ENCODE measurements around the gene PLXND1.
A peak's percentile ranks its signal among the peaks of the same experiment; 100 is the strongest.

PLXND1 gene

GRCh38 chr3:129627350-129628168, 21.1 kb upstream of the PLXND1 start:
- peak; percentile 47 to 53 for DNase-seq

GRCh38 chr3:129626744-129627349, 20.4 kb upstream of the PLXND1 start:
- DNase-seq, result peak; percentile 74 to 78

- DNase-seq, result no peak
Observed at GRCh38 chr3:129625072-129625874, 18.8 kb upstream of the PLXND1 start.

GRCh38 chr3:129624347-129625071, 18.0 kb upstream of the PLXND1 start:
- no peak for DNase-seq

- no peak for DNase-seq
Observed at GRCh38 chr3:129623447-129624118, 17.1 kb upstream of the PLXND1 start.

GRCh38 chr3:129622933-129623332, 16.5 kb upstream of the PLXND1 start:
- no peak for DNase-seq

- no peak for DNase-seq
Observed at GRCh38 chr3:129622226-129622874, 15.9 kb upstream of the PLXND1 start.

- DNase-seq, result no peak
Observed at GRCh38 chr3:129621626-129622225, 15.2 kb upstream of the PLXND1 start.

GRCh38 chr3:129620828-129621559, 14.5 kb upstream of the PLXND1 start:
- no peak for DNase-seq

- no peak for DNase-seq
Observed at GRCh38 chr3:129619726-129620162, 13.3 kb upstream of the PLXND1 start.

GRCh38 chr3:129618901-129619671, 12.6 kb upstream of the PLXND1 start:
- DNase-seq, result no peak

GRCh38 chr3:129618186-129618820, 11.8 kb upstream of the PLXND1 start:
- no peak for DNase-seq

- DNase-seq, result no peak
Observed at GRCh38 chr3:129617381-129618185, 11.1 kb upstream of the PLXND1 start.

- DNase-seq, result no peak
Observed at GRCh38 chr3:129616713-129617112, 10.2 kb upstream of the PLXND1 start.

GRCh38 chr3:129616291-129616690, 9.8 kb upstream of the PLXND1 start:
- no peak for DNase-seq

GRCh38 chr3:129615751-129616281, 9.3 kb upstream of the PLXND1 start:
- no peak for DNase-seq

- no peak for DNase-seq
Observed at GRCh38 chr3:129614927-129615363, 8.5 kb upstream of the PLXND1 start.

GRCh38 chr3:129614435-129614834, 8.0 kb upstream of the PLXND1 start:
- no peak for DNase-seq

Data from stimulated activated CD4-positive, alpha-beta T cell treated with anti-CD3 and anti-CD28 coated beads, Interleukin-2, amount 100 ng/mL, for 48 hours (primary cell).